Right lobe of liver (tissue), 4 donors: Measurements from ENCODE around the gene ATP7B.

ENCODE experiments used
- POLR2A ChIP-seq: fragments of 450-650 bp; IDR thresholded peaks from one replicate; pipeline ENCODE4 v1.6.1; 2017; ENCODE audit warnings: antibody characterized with exemption, mild to moderate bottlenecking
- TF ChIP-seq, protein P1 (sequence below), 4 donors: fragments of 200-600 bp in 3 of 4; fragments of 450-650 bp in 1 of 4; IDR thresholded peaks; one replicate each; pipeline versions ENCODE4 v1.5.1 to v1.8.0; 2016 to 2022; ENCODE audit warnings: antibody characterized with exemption in 4 of 4, mild to moderate bottlenecking in 2 of 4
- donor health status: DM: no; HTN: no; CAD: no.
- donor health status: DM: no; HTN: no; CAD: no.
- donor health status: DM: no; HTN: yes; CAD: no.

DNA sequence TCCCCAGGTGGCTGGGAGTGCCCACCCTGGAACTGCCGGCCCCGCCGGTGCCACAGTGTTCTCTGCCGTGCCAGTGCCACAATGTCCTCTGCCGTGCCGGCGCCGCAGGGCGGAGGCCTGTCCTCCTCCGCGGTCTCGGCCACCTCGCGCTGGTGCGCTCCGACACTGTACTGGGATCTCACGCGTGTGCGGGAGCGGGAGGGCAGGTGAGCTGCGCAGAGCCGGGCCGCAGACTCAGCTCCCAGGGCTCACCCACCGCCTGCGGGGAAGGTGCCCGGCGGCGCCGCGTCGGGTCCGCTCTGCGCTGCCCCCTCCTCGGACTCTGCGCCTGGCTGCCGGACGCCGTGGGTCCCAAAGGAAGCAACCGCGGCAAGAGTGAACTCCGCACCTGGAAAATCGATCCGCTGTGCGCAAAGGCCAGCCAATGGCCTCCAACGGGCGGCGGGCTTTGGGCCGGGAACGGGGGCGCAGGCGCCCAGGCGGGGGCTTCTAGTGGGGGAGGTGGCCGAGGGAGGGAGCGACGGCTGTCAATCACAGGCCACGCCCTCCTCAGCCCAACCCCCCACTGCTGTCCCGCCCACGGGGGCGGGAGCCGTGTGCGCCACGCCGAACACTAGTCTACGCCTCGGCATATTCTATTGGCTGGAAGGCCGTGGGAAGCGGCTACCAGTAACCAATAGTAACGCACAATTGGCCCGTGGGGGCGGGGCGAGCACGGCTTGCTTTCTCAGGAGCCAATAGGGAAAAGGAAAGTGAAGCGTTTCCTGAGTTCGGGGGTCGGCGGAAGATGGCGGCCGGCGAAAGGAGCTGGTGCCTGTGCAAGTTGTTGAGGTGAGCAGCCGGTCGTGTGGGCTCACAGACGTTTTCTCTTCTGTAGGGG lies 622 bp upstream of the ATP7B start, which contains the start of gene ALG11:
- TF ChIP-seq, protein P1, sequence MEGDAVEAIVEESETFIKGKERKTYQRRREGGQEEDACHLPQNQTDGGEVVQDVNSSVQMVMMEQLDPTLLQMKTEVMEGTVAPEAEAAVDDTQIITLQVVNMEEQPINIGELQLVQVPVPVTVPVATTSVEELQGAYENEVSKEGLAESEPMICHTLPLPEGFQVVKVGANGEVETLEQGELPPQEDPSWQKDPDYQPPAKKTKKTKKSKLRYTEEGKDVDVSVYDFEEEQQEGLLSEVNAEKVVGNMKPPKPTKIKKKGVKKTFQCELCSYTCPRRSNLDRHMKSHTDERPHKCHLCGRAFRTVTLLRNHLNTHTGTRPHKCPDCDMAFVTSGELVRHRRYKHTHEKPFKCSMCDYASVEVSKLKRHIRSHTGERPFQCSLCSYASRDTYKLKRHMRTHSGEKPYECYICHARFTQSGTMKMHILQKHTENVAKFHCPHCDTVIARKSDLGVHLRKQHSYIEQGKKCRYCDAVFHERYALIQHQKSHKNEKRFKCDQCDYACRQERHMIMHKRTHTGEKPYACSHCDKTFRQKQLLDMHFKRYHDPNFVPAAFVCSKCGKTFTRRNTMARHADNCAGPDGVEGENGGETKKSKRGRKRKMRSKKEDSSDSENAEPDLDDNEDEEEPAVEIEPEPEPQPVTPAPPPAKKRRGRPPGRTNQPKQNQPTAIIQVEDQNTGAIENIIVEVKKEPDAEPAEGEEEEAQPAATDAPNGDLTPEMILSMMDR (IDR thresholded peaks at IDR 0.05), result no peak
- TF ChIP-seq POLR2A, result peak; percentile 90
